Activated CD4-positive, alpha-beta T cell treated with anti-CD3 and anti-CD28 coated beads, Interleukin-2, Interleukin-4, amounts not matched to agents 100 ng/mL and 50 ng/mL, durations not matched to agents 16 hours and 8 hours (primary cell): Measurements from ENCODE around the gene EGFL8.
A peak's percentile ranks its signal among the peaks of the same experiment; 100 is the strongest.

Source experiments
- DNase-seq: peaks from one replicate; pipeline ENCODE4 v3.0.0-alpha.2; 2020; ENCODE audit warnings: low spot score

EGFL8 gene

DNA sequence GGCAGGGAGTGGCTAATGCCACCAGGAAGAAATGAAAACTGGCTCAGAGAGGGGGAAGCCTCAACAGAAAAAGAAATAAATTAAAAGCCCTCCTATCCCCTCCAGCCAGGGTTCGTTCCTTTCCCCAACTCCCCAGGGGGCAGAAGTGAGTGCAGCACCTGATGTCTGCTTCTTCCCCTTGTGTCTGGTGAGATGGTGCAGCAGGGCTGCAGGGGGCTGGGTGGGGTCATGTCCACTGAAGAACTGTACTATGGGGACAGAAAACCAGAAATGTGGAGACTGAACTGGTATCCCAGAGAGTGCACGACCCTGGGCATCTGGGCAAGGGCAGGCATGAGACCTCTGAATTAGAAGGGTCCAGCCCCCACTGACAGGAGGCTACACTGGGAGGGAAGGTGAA lies 4.0 kb downstream of the EGFL8 start:
- DNase-seq: no peak

- DNase-seq: no peak
Observed at GRCh38 chr6:32168807-32169591, 4.6 kb downstream of the EGFL8 start.

DNA sequence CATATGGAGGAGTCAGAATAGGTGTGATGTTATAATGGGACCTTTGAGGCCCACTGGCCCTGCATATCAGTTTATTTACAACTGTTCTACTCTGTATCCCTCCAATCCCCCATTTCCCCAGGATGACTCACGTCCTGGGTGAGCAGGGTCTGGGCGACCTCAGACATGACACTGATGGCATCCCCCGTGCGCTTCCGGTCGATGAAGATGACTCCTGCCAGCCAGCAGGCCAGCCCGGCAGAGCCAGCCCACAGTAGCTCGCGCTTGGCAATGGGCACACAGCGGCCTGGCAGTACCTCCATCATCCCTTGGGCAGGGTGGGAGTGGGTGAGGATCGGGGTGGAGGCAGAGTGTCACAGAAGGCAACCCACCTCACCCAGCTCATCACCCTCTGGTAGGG lies 5.9 kb downstream of the EGFL8 start:
- DNase-seq: no peak

GRCh38 chr6:32171234-32171633 lies 6.8 kb downstream of the EGFL8 start:
- DNase-seq: no peak

GRCh38 chr6:32173051-32173727 lies 8.8 kb downstream of the EGFL8 start:
- DNase-seq: no peak

DNA sequence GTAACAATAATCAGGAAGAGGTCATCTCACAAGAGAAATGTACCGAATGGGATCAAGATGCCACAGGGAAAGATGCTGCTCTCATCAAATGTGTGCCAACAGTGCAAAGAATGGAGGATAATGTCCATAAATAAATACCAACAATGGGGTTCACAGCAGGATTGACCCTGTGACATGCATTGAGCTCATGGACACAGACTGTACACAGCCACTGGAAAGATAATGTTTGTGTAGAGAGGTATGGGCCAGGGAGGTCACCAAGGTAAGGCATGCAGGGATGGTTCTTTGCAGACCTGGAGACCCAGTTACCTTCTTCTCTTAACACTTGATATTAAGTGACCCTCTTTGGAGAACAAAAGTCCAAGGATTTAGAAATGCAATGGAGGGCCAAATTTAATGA lies 10.0 kb downstream of the EGFL8 start:
- no peak for DNase-seq

- DNase-seq: no peak
Observed at GRCh38 chr6:32175322-32175710, 10.9 kb downstream of the EGFL8 start.

DNA sequence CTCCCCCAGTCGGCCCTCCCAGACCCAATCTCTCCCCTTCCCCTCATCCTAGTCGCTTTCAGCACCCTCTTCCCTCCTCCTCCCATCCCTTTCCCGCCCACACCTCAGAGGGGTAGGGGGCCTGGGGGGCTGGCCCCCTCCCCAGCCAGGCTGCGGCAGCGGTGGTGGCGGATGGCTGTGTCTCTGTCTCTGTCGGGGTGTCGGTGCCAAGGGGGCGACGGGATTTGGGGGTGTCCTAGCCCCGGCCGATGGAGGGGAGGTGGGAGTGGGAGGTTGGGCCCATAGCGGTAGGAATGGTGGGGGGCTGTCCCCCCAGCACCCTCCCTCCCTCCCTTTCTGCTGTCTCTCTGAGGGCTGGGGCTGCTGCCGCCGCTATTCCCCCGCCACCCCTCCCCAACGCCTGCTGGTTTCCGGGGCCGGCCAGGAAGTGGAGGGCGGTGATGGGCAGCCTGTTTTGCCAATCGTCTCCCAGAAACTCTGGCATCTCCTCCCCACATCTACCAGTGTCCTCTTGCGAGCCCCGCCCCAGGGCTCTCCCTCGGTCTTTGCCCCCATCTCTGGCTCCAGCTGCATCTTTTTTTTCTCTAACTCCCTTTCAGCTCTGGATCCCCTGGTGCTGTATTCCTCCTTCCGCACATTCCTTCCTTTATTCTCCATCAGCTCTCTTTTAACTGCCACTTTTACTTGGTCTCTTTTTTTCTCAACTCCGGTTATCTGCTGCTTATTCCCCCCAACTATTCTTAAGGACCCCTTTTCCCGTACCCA lies 11.5 kb downstream of the EGFL8 start, which contains the start of gene AGPAT1:
TSS of gene AGPAT1 (minus strand) at position 374 of the 765 bp plus-strand sequence. CDS start 4,588 bp downstream, outside the sequence.
- peak; percentile 97 for DNase-seq

- no peak for DNase-seq
Observed at GRCh38 chr6:32176476-32177182, 12.2 kb downstream of the EGFL8 start.

- peak; percentile 42 for DNase-seq
Observed at GRCh38 chr6:32177183-32177787, 12.9 kb downstream of the EGFL8 start.

- DNase-seq: peak; percentile 99
Observed at GRCh38 chr6:32177788-32178546, 13.6 kb downstream of the EGFL8 start, which contains the start of gene RNF5. Gene RNF5 (plus strand): TSS chr6:32178405. CDS start chr6:32178512, 107 bp downstream.

- DNase-seq: no peak
Observed at GRCh38 chr6:32178547-32179440, 14.4 kb downstream of the EGFL8 start.

DNA sequence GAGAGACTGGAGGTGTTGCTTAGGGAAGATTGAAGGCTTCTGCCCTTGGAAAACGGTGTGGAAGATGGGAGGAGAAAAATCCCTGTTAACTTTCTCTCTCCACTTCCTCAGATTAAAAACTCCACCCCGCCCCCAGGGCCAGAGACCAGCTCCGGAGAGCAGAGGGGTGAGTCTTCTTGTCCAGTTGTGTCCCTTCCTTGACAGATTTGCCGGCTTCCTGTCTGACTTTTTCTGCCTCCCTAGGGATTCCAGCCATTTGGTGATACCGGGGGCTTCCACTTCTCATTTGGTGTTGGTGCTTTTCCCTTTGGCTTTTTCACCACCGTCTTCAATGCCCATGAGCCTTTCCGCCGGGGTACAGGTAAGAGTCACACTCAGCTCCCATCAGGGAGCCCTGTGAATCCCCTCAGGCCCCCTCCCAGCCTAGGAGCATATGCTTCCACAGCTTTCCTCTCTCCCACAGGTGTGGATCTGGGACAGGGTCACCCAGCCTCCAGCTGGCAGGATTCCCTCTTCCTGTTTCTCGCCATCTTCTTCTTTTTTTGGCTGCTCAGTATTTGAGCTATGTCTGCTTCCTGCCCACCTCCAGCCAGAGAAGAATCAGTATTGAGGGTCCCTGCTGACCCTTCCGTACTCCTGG lies 15.5 kb downstream of the EGFL8 start:
- DNase-seq: no peak

GRCh38 chr6:32181148-32181702 lies 16.8 kb downstream of the EGFL8 start:
- no peak for DNase-seq

GRCh38 chr6:32181915-32182529 lies 17.6 kb downstream of the EGFL8 start:
- no peak for DNase-seq

DNA sequence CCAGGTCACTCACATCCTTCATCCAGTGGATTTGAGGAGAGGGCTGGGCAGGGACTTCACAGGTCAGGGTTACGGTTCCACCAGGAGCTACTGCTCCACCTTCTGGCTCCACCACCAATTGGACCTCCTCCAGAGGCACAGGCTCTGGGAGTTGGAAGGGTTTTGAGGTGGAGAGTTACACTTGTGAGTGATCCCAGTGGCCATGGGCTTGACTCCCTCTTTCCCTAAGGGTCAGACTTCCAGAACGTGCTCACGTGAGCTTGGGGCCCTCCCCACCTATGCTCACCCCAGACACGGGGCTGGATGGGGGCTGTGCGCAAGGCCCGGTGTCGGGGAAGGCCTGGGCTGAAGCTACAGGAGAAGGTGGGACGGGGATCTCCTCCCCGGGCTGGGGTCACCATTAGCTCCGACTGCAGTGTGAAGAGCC lies 18.2 kb downstream of the EGFL8 start:
- DNase-seq: no peak

DNA sequence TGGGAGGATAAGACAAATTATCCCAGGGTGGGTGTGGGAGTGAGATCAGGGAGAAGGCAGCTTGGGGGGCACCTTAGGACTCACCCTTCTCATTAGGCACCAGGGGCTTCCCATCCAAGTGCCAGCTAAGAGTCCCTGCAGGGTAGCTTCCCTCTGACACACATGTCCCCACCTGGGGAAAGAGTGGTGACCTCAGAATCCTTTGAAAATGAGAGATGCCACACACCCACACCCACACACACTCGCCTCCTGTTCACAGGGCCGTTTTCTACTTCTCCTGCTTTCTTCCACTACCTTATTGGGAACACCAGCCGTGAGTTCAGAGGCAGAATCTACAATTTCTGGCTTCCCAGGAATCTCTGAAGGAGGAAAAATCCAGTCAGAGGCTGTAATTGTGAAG lies 18.6 kb downstream of the EGFL8 start:
- DNase-seq: no peak

DNA sequence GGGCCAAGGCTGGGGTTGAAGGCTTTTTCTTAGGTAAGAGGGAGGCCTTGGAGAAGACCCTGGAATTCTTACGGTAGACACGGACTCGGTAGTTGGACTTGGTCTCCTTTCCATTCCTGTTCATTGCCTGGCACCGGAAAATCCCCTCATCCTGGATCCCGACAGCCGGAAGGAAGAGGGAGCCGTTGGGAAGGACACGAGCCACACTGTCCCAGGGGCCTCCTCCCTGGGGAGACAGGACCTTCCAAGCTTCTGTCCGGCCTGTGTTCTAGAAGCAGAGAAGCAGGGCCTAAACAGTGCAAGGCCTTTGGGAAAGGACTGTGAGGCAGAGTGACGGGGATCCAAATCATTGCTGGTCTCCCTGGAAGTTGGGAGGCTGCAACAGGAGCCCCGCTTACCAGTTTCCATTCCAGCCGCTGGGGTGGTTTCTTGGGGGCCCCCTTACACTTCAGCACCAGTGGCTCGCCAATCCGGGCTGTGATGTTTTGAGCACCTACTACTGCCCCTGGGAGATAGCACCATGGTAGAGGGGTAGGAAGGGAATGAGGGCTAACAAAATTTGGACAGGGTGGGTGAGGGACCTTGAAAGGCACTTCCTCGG lies 19.2 kb downstream of the EGFL8 start:
- no peak for DNase-seq
